ENCODE measurements around the gene IFT81.
"Not testable (repeated sequence)": the region's sequence is repeated elsewhere in the genome, so short reads cannot be mapped to it uniquely, and the experiment has no call there.

IFT81 gene

DNA sequence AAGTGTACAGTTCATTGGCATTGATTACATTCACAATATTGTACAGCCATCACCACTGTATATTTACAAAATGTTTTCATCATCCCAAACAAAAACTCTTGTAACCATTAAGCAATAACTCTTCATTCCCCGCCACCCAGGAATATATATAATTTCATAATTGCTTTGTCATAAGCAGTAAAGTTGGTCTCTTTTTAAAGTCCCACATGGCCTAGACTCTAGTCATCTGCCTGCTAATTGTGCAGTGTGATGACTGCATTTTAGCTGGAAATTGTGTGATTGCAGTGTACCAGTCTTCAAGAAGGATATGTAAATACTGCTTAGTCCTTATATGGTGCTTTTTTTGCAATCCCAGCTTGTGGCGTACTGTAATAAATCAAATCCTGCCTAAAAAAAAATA, 81.8 kb downstream of the IFT81 start:
- no peaks in the 10 kb centered on the region for H3K27me3 ChIP-seq (ENCODE audit: control insufficient read depth in 1 of 2, insufficient read depth in 2 of 2, low read length in 2 of 2)
- H3K36me3 ChIP-seq (ENCODE audit: control insufficient read depth in 2 of 2, insufficient read depth in 2 of 2, low read length in 2 of 2): peaks cover 14 to 21% of the 10 kb centered on the region in 2 donors
- no peaks in the 10 kb centered on the region for H3K4me1 ChIP-seq (ENCODE audit: control insufficient read depth, insufficient read depth, low read length)
- no peak overlapping the region for H3K27ac ChIP-seq (ENCODE audit: low read length)
- no peak overlapping the region for H3K9ac ChIP-seq (ENCODE audit: low read length in 2 of 2)
- H3K4me3 ChIP-seq (ENCODE audit: low read length in 2 of 2): no peak overlapping the region
- H3K9me3 ChIP-seq (ENCODE audit: control insufficient read depth in 2 of 2, low read length in 2 of 2): no peaks in the 10 kb centered on the region

- H3K27ac ChIP-seq (ENCODE audit: low read length); H3K9me3 ChIP-seq (ENCODE audit: control insufficient read depth in 2 of 2, low read length in 2 of 2); H3K4me1 ChIP-seq (ENCODE audit: control insufficient read depth, insufficient read depth, low read length); H3K27me3 ChIP-seq (ENCODE audit: control insufficient read depth in 1 of 2, insufficient read depth in 2 of 2, low read length in 2 of 2); H3K4me3 ChIP-seq (ENCODE audit: low read length in 2 of 2); H3K9ac ChIP-seq (ENCODE audit: low read length in 2 of 2); H3K36me3 ChIP-seq (ENCODE audit: control insufficient read depth in 2 of 2, insufficient read depth in 2 of 2, low read length in 2 of 2): not testable (repeated sequence)
Observed at GRCh38 chr12:110211639-110212536, 87.7 kb downstream of the IFT81 start.

- Histone ChIP-seq H3K36me3 (ENCODE audit: control insufficient read depth in 2 of 2, insufficient read depth in 2 of 2, low read length in 2 of 2) (no peaks in the 10 kb centered on the region), H3K9me3 (ENCODE audit: control insufficient read depth in 2 of 2, low read length in 2 of 2) (peaks cover 0 to 1% of the 10 kb centered on the region in 2 donors), H3K27ac (ENCODE audit: low read length) (no peak overlapping the region), H3K9ac (ENCODE audit: low read length in 2 of 2) (no peak overlapping the region), H3K27me3 (ENCODE audit: control insufficient read depth in 1 of 2, insufficient read depth in 2 of 2, low read length in 2 of 2) (no peaks in the 10 kb centered on the region), H3K4me1 (ENCODE audit: control insufficient read depth, insufficient read depth, low read length) (no peaks in the 10 kb centered on the region), H3K4me3 (ENCODE audit: low read length in 2 of 2) (no peak overlapping the region)
Observed at GRCh38 chr12:110217996-110218674, 94.0 kb downstream of the IFT81 start.

GRCh38 chr12:110222027-110222426, 97.9 kb downstream of the IFT81 start:
- Histone ChIP-seq H3K27ac (ENCODE audit: low read length) (no peak overlapping the region), H3K4me3 (ENCODE audit: low read length in 2 of 2) (no peak overlapping the region), H3K27me3 (ENCODE audit: control insufficient read depth in 1 of 2, insufficient read depth in 2 of 2, low read length in 2 of 2) (no peaks in the 10 kb centered on the region), H3K36me3 (ENCODE audit: control insufficient read depth in 2 of 2, insufficient read depth in 2 of 2, low read length in 2 of 2) (no peaks in the 10 kb centered on the region), H3K4me1 (ENCODE audit: control insufficient read depth, insufficient read depth, low read length) (no peaks in the 10 kb centered on the region), H3K9me3 (ENCODE audit: control insufficient read depth in 2 of 2, low read length in 2 of 2) (no peaks in the 10 kb centered on the region), H3K9ac (ENCODE audit: low read length in 2 of 2) (no peak overlapping the region)

GRCh38 chr12:110222433-110222832, 98.3 kb downstream of the IFT81 start:
- H3K9me3 ChIP-seq (ENCODE audit: control insufficient read depth in 2 of 2, low read length in 2 of 2): no peaks in the 10 kb centered on the region
- H3K27me3 ChIP-seq (ENCODE audit: control insufficient read depth in 1 of 2, insufficient read depth in 2 of 2, low read length in 2 of 2): no peaks in the 10 kb centered on the region
- no peak overlapping the region for H3K27ac ChIP-seq (ENCODE audit: low read length)
- no peaks in the 10 kb centered on the region for H3K4me1 ChIP-seq (ENCODE audit: control insufficient read depth, insufficient read depth, low read length)
- no peaks in the 10 kb centered on the region for H3K36me3 ChIP-seq (ENCODE audit: control insufficient read depth in 2 of 2, insufficient read depth in 2 of 2, low read length in 2 of 2)
- no peak overlapping the region for H3K4me3 ChIP-seq (ENCODE audit: low read length in 2 of 2)
- no peak overlapping the region for H3K9ac ChIP-seq (ENCODE audit: low read length in 2 of 2)

GRCh38 chr12:110223777-110224378, 99.7 kb downstream of the IFT81 start:
- Histone ChIP-seq H3K4me3 (ENCODE audit: low read length in 2 of 2) (no peak overlapping the region), H3K9ac (ENCODE audit: low read length in 2 of 2) (no peak overlapping the region), H3K27ac (ENCODE audit: low read length) (no peak overlapping the region), H3K9me3 (ENCODE audit: control insufficient read depth in 2 of 2, low read length in 2 of 2) (no peaks in the 10 kb centered on the region), H3K4me1 (ENCODE audit: control insufficient read depth, insufficient read depth, low read length) (no peaks in the 10 kb centered on the region), H3K27me3 (ENCODE audit: control insufficient read depth in 1 of 2, insufficient read depth in 2 of 2, low read length in 2 of 2) (no peaks in the 10 kb centered on the region), H3K36me3 (ENCODE audit: control insufficient read depth in 2 of 2, insufficient read depth in 2 of 2, low read length in 2 of 2) (no peaks in the 10 kb centered on the region)

DNA sequence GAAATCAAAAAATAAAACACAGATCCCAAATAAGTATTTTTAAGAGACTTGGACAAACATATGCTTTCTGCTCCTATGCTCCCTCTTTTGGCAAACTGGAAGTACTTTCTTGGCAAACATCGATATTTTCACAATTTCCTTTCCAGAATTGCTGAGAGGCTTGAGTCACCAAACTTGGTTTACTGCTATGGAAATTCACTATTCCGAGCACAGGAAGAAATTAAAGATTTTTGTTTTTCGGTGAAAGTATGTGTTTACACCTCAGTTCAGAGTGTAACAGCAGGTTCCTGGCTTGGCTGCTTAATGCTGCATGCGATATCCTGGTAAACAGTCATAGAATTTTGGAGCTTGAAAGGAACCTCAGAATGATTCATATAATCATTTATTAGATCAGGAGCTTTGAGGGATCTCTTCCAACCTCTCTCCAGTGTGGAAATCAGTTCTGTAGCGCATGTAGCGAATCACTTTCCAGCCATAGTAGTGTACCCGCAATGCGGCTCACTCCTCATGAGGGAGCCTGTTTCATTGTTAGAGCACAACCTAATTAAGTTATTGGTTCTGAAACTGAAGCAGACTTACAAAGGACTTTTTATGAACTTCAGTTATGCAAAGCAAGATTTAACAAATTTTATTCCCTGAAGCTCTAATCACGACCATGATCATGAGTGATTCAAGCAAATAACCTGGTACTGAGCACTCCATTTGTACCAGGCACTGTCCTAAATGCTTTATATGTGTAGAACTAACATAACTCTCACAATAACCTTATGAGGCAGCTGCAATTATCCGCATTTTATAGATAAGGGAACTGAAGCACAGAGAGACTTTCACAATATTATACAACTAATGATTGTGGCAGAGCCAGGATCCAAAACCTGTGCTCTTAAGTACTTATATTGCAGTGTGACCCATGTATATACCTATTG, 100.5 kb downstream of the IFT81 start:
- Histone ChIP-seq H3K9ac (ENCODE audit: low read length in 2 of 2) (peak overlapping the region in 1 of 2 donors; percentile 14), H3K4me3 (ENCODE audit: low read length in 2 of 2) (peak overlapping the region in 1 of 2 donors; percentile 31), H3K27me3 (ENCODE audit: control insufficient read depth in 1 of 2, insufficient read depth in 2 of 2, low read length in 2 of 2) (no peaks in the 10 kb centered on the region), H3K27ac (ENCODE audit: low read length) (peak overlapping the region; percentile 25), H3K4me1 (ENCODE audit: control insufficient read depth, insufficient read depth, low read length) (no peaks in the 10 kb centered on the region), H3K36me3 (ENCODE audit: control insufficient read depth in 2 of 2, insufficient read depth in 2 of 2, low read length in 2 of 2) (no peaks in the 10 kb centered on the region), H3K9me3 (ENCODE audit: control insufficient read depth in 2 of 2, low read length in 2 of 2) (no peaks in the 10 kb centered on the region)

DNA sequence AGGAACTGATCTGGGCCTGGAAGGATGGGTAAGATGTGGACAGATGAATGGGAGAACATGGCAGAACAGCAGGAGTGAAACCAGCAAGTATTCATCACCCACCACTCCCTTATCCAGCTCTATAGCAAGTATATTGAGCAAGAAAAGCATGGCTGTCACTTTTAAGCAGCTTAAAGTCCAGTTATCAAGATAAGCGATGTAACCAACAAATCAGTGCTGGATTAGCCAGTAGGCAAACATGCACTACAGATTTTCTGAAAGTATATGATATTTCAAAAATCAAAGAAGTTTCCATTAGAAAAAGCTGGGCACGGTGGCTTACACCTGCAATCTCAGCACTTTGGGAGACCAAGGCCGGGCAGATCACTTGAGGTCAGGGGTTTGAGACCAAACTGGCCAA, 103.0 kb downstream of the IFT81 start:
- H3K27ac ChIP-seq (ENCODE audit: low read length): no peak overlapping the region
- H3K4me3 ChIP-seq (ENCODE audit: low read length in 2 of 2): no peak overlapping the region
- no peak overlapping the region for H3K9ac ChIP-seq (ENCODE audit: low read length in 2 of 2)
- H3K36me3 ChIP-seq (ENCODE audit: control insufficient read depth in 2 of 2, insufficient read depth in 2 of 2, low read length in 2 of 2): no peaks in the 10 kb centered on the region
- no peaks in the 10 kb centered on the region for H3K9me3 ChIP-seq (ENCODE audit: control insufficient read depth in 2 of 2, low read length in 2 of 2)
- H3K27me3 ChIP-seq (ENCODE audit: control insufficient read depth in 1 of 2, insufficient read depth in 2 of 2, low read length in 2 of 2): no peaks in the 10 kb centered on the region
- H3K4me1 ChIP-seq (ENCODE audit: control insufficient read depth, insufficient read depth, low read length): no peaks in the 10 kb centered on the region

- not testable (repeated sequence) for H3K27me3 ChIP-seq (ENCODE audit: control insufficient read depth in 1 of 2, insufficient read depth in 2 of 2, low read length in 2 of 2); H3K9me3 ChIP-seq (ENCODE audit: control insufficient read depth in 2 of 2, low read length in 2 of 2); H3K36me3 ChIP-seq (ENCODE audit: control insufficient read depth in 2 of 2, insufficient read depth in 2 of 2, low read length in 2 of 2); H3K27ac ChIP-seq (ENCODE audit: low read length); H3K9ac ChIP-seq (ENCODE audit: low read length in 2 of 2); H3K4me3 ChIP-seq (ENCODE audit: low read length in 2 of 2); H3K4me1 ChIP-seq (ENCODE audit: control insufficient read depth, insufficient read depth, low read length)
Observed at GRCh38 chr12:110228348-110228747, 104.2 kb downstream of the IFT81 start.

GRCh38 chr12:110228756-110229155, 104.6 kb downstream of the IFT81 start:
- Histone ChIP-seq H3K27me3 (ENCODE audit: control insufficient read depth in 1 of 2, insufficient read depth in 2 of 2, low read length in 2 of 2) (no peaks in the 10 kb centered on the region), H3K4me3 (ENCODE audit: low read length in 2 of 2) (no peak overlapping the region), H3K4me1 (ENCODE audit: control insufficient read depth, insufficient read depth, low read length) (no peaks in the 10 kb centered on the region), H3K27ac (ENCODE audit: low read length) (no peak overlapping the region), H3K9me3 (ENCODE audit: control insufficient read depth in 2 of 2, low read length in 2 of 2) (no peaks in the 10 kb centered on the region), H3K9ac (ENCODE audit: low read length in 2 of 2) (no peak overlapping the region), H3K36me3 (ENCODE audit: control insufficient read depth in 2 of 2, insufficient read depth in 2 of 2, low read length in 2 of 2) (no peaks in the 10 kb centered on the region)
